Mesendoderm (in vitro differentiated cells): ENCODE measurements around the gene NDUFB10.

Experiments used
- DNase-seq: peaks from one replicate; pipeline ENCODE4 v3.0.0; 2013
- H2AK5ac ChIP-seq: 2 replicates; pipeline ENCODE4 v1.6.1; 2013; ENCODE audit warnings: low read length, inconsistent platforms
- H2BK120ac ChIP-seq: 2 replicates; pipeline ENCODE4 v1.6.1; 2013; ENCODE audit warnings: low read depth, mild to moderate bottlenecking, low read length, moderate library complexity, mixed read lengths
- H2BK15ac ChIP-seq: replicated peaks from 2 replicates; pipeline ENCODE4 v1.6.1; 2013; ENCODE audit warnings: low read depth, mild to moderate bottlenecking, moderate library complexity
- H2BK5ac ChIP-seq: 2 replicates; pipeline ENCODE4 v1.6.1; 2013; ENCODE audit warnings: low read length, inconsistent platforms
- H3K18ac ChIP-seq: 2 replicates; pipeline ENCODE4 v1.6.1; 2013; ENCODE audit warnings: mild to moderate bottlenecking, low read length, mixed read lengths
- H3K23ac ChIP-seq: one replicate; pipeline ENCODE4 v1.6.1; 2013; ENCODE audit warnings: low read length
- H3K27ac ChIP-seq: 2 replicates; pipeline ENCODE4 v1.5.1; 2013; ENCODE audit warnings: low read depth, mild to moderate bottlenecking, inconsistent platforms, low read length, moderate library complexity
- H3K27me3 ChIP-seq: 2 replicates; pipeline ENCODE4 v1.6.1; 2013; ENCODE audit warnings: low read length, control low read depth, mild to moderate bottlenecking, inconsistent platforms; ENCODE audit not compliant: insufficient read depth, poor library complexity
- H3K36me3 ChIP-seq: 2 replicates; pipeline ENCODE4 v1.6.1; 2013; ENCODE audit warnings: low read length, inconsistent platforms; ENCODE audit not compliant: control insufficient read depth, insufficient read depth
- H3K4ac ChIP-seq: one replicate; pipeline ENCODE4 v1.6.1; 2013; ENCODE audit warnings: low read depth, mild to moderate bottlenecking, low read length, moderate library complexity
- H3K4me1 ChIP-seq: 2 replicates; pipeline ENCODE4 v1.6.1; 2013; ENCODE audit warnings: low read depth, low read length, inconsistent platforms; ENCODE audit not compliant: control insufficient read depth
- H3K4me2 ChIP-seq: 2 replicates; pipeline ENCODE4 v1.6.1; 2013; ENCODE audit warnings: low read length
- H3K4me3 ChIP-seq: 2 replicates; pipeline ENCODE4 v1.5.1; 2013; ENCODE audit warnings: mild to moderate bottlenecking, low read length
- H3K56ac ChIP-seq: one replicate; pipeline ENCODE4 v1.6.1; 2013; ENCODE audit warnings: low read length
- H3K79me1 ChIP-seq: 2 replicates; pipeline ENCODE4 v1.6.1; 2013; ENCODE audit warnings: low read length, inconsistent platforms
- H3K79me2 ChIP-seq: 2 replicates; pipeline ENCODE4 v1.6.1; 2013; ENCODE audit warnings: mild to moderate bottlenecking, low read length; ENCODE audit not compliant: control insufficient read depth, insufficient read depth
- H3K9ac ChIP-seq: 2 replicates; pipeline ENCODE4 v1.6.1; 2013; ENCODE audit warnings: low read length, inconsistent platforms
- H4K5ac ChIP-seq: one replicate; pipeline ENCODE4 v1.6.1; 2013; ENCODE audit warnings: low read length
- H4K8ac ChIP-seq: one replicate; pipeline ENCODE4 v1.6.1; 2013; ENCODE audit warnings: low read depth, mild to moderate bottlenecking, control low read depth, low read length, moderate library complexity
- WGBS: extraction: QIAGEN DNeasy Blood & Tissue Kit; methylation state at CpG from one replicate; pipeline ENCODE4 v1.1.7; 2013; ENCODE audit warnings: low lambda C conversion rate, missing lambda C conversion rate; ENCODE audit not compliant: insufficient coverage; ENCODE audit errors: extremely low coverage; 5-methylcytosine and 5-hydroxymethylcytosine counted together

Gene NDUFB10

GRCh38 chr16:1989209-1990100 is 30.1 kb downstream of the NDUFB10 start, which contains the start of gene SYNGR3:
SYNGR3 (plus strand) TSS chr16:1989970; CDS start chr16:1990103, 133 bp downstream.
- no peak within 1 kb of the TSS for H2BK5ac ChIP-seq
- peak within 1 kb of the TSS; percentile 59 for H3K9ac ChIP-seq
- no peak within 1 kb of the TSS for H3K23ac ChIP-seq
- H2BK120ac ChIP-seq: no peak within 1 kb of the TSS
- peak within 1 kb of the TSS; percentile 83 for H3K56ac ChIP-seq
- H2AK5ac ChIP-seq: no peak within 1 kb of the TSS
- no peak within 1 kb of the TSS for H3K4ac ChIP-seq
- peaks cover 3% of the 10 kb centered on the region for H3K27me3 ChIP-seq
- H4K8ac ChIP-seq: no peak within 1 kb of the TSS
- no CpG with 5 or more reads among the region's 67 CpGs for WGBS
- H3K4me3 ChIP-seq: peak within 1 kb of the TSS; percentile 34
- H3K18ac ChIP-seq: no peak within 1 kb of the TSS
- H3K79me1 ChIP-seq: peaks cover 10% of the 10 kb centered on the region
- no peak within 1 kb of the TSS for H2BK15ac ChIP-seq
- no peak within 1 kb of the TSS for H3K27ac ChIP-seq
- H3K79me2 ChIP-seq: peaks cover 2% of the 10 kb centered on the region
- peak within 1 kb of the TSS; percentile 81 for H3K4me2 ChIP-seq
- H3K4me1 ChIP-seq: peaks cover 2% of the 10 kb centered on the region
- DNase-seq: peak; percentile 39
- H3K36me3 ChIP-seq: peaks cover 3% of the 10 kb centered on the region
- no peak within 1 kb of the TSS for H4K5ac ChIP-seq

GRCh38 chr16:1990101-1990350 is 30.7 kb downstream of the NDUFB10 start:
- Histone ChIP-seq H2BK5ac (no peak overlapping the region), H3K4ac (no peak overlapping the region), H3K36me3 (peaks cover 3% of the 10 kb centered on the region), H3K4me3 (no peak overlapping the region), H3K4me1 (peaks cover 2% of the 10 kb centered on the region), H3K27ac (no peak overlapping the region), H3K79me2 (no peaks in the 10 kb centered on the region), H2BK120ac (no peak overlapping the region), H3K79me1 (peaks cover 6% of the 10 kb centered on the region), H3K18ac (no peak overlapping the region), H3K4me2 (peak overlapping the region; percentile 54), H3K27me3 (peaks cover 3% of the 10 kb centered on the region), H2BK15ac (no peak overlapping the region), H4K8ac (no peak overlapping the region), H2AK5ac (no peak overlapping the region), H3K23ac (no peak overlapping the region), H3K56ac (peak overlapping the region; percentile 15), H3K9ac (peak overlapping the region; percentile 19), H4K5ac (no peak overlapping the region)
- no peak for DNase-seq
- no CpG with 5 or more reads among the region's 25 CpGs for WGBS

- H4K5ac ChIP-seq: no peak overlapping the region
- no peak overlapping the region for H3K4ac ChIP-seq
- no peak overlapping the region for H3K27ac ChIP-seq
- H3K9ac ChIP-seq: peak overlapping the region; percentile 59
- WGBS: no CpG with 5 or more reads among the region's 50 CpGs
- H3K27me3 ChIP-seq: peaks cover 3% of the 10 kb centered on the region
- H3K36me3 ChIP-seq: peaks cover 3% of the 10 kb centered on the region
- no peaks in the 10 kb centered on the region for H3K4me1 ChIP-seq
- no peaks in the 10 kb centered on the region for H3K79me2 ChIP-seq
- H2BK120ac ChIP-seq: no peak overlapping the region
- peaks cover 2% of the 10 kb centered on the region for H3K79me1 ChIP-seq
- peak; percentile 75 for DNase-seq
- no peak overlapping the region for H2BK15ac ChIP-seq
- peak overlapping the region; percentile 83 for H3K56ac ChIP-seq
- H3K18ac ChIP-seq: no peak overlapping the region
- no peak overlapping the region for H3K23ac ChIP-seq
- no peak overlapping the region for H4K8ac ChIP-seq
- H2BK5ac ChIP-seq: no peak overlapping the region
- peak overlapping the region; percentile 34 for H3K4me3 ChIP-seq
- peak overlapping the region; percentile 81 for H3K4me2 ChIP-seq
- H2AK5ac ChIP-seq: no peak overlapping the region
These were observed 31.2 kb downstream of the NDUFB10 start for GRCh38 chr16:1990351-1991134.

DNA sequence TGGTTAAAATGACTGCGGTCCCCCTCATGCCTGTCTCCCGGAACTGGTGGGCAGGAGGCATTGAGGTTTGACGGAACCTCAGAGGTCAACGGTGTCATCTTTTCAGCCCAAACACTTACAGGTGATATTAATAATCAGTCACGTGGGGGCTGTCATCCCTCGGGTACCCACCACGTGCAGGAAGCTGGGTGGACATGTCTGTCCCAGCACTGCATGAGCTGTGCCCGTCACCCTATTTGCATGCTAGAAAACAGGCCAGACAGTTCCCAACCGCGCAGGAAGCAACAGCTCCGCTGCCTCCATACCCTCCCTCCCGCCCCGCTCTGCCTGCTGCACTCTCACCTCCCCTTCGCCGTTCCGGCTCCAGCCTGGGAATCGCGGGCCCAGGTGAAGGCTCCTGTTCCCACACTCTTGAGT is 31.8 kb downstream of the NDUFB10 start:
- H3K79me2 ChIP-seq: no peaks in the 10 kb centered on the region
- H3K4ac ChIP-seq: no peak overlapping the region
- peaks cover under 1% of the 10 kb centered on the region for H3K36me3 ChIP-seq
- WGBS: no CpG with 5 or more reads among the region's 18 CpGs
- H2BK120ac ChIP-seq: no peak overlapping the region
- H3K9ac ChIP-seq: no peak overlapping the region
- H3K23ac ChIP-seq: no peak overlapping the region
- H3K79me1 ChIP-seq: no peaks in the 10 kb centered on the region
- peaks cover 3% of the 10 kb centered on the region for H3K27me3 ChIP-seq
- H2BK15ac ChIP-seq: no peak overlapping the region
- H3K4me1 ChIP-seq: no peaks in the 10 kb centered on the region
- no peak overlapping the region for H3K4me3 ChIP-seq
- H4K5ac ChIP-seq: no peak overlapping the region
- H3K18ac ChIP-seq: no peak overlapping the region
- no peak overlapping the region for H3K27ac ChIP-seq
- DNase-seq: no peak
- H2BK5ac ChIP-seq: no peak overlapping the region
- no peak overlapping the region for H2AK5ac ChIP-seq
- H3K56ac ChIP-seq: no peak overlapping the region
- H3K4me2 ChIP-seq: no peak overlapping the region
- H4K8ac ChIP-seq: no peak overlapping the region

- Histone ChIP-seq H3K56ac (peak overlapping the region; percentile 73), H3K27me3 (peaks cover 3% of the 10 kb centered on the region), H3K79me1 (no peaks in the 10 kb centered on the region), H3K36me3 (no peaks in the 10 kb centered on the region), H4K8ac (no peak overlapping the region), H2BK15ac (no peak overlapping the region), H4K5ac (no peak overlapping the region), H3K27ac (no peak overlapping the region), H3K9ac (peak overlapping the region; percentile 40), H2AK5ac (no peak overlapping the region), H2BK5ac (no peak overlapping the region), H3K4me1 (no peaks in the 10 kb centered on the region), H3K4ac (no peak overlapping the region), H3K4me3 (no peak overlapping the region), H2BK120ac (no peak overlapping the region), H3K18ac (no peak overlapping the region), H3K4me2 (peak overlapping the region; percentile 25), H3K79me2 (no peaks in the 10 kb centered on the region), H3K23ac (no peak overlapping the region)
- DNase-seq: no peak
- WGBS: no CpG with 5 or more reads among the region's 22 CpGs
These were observed 32.2 kb downstream of the NDUFB10 start for GRCh38 chr16:1991588-1991947.
